RCC 7860 (cell line): ENCODE measurements around the gene ZNF638.
"Not testable (repeated sequence)": the region's sequence is repeated elsewhere in the genome, so short reads cannot be mapped to it uniquely, and the experiment has no call there.

Experiments
- DNase-seq: peaks from one replicate; pipeline ENCODE4 v3.0.0-alpha.2; 2015; ENCODE audit warnings: low spot score
- FAIRE-seq: peaks from 2 replicates; lab custom pipeline; 2012; peaks lifted over from hg19 to GRCh38; lab: Jason Lieb, UNC

The ZNF638 gene, protein sequence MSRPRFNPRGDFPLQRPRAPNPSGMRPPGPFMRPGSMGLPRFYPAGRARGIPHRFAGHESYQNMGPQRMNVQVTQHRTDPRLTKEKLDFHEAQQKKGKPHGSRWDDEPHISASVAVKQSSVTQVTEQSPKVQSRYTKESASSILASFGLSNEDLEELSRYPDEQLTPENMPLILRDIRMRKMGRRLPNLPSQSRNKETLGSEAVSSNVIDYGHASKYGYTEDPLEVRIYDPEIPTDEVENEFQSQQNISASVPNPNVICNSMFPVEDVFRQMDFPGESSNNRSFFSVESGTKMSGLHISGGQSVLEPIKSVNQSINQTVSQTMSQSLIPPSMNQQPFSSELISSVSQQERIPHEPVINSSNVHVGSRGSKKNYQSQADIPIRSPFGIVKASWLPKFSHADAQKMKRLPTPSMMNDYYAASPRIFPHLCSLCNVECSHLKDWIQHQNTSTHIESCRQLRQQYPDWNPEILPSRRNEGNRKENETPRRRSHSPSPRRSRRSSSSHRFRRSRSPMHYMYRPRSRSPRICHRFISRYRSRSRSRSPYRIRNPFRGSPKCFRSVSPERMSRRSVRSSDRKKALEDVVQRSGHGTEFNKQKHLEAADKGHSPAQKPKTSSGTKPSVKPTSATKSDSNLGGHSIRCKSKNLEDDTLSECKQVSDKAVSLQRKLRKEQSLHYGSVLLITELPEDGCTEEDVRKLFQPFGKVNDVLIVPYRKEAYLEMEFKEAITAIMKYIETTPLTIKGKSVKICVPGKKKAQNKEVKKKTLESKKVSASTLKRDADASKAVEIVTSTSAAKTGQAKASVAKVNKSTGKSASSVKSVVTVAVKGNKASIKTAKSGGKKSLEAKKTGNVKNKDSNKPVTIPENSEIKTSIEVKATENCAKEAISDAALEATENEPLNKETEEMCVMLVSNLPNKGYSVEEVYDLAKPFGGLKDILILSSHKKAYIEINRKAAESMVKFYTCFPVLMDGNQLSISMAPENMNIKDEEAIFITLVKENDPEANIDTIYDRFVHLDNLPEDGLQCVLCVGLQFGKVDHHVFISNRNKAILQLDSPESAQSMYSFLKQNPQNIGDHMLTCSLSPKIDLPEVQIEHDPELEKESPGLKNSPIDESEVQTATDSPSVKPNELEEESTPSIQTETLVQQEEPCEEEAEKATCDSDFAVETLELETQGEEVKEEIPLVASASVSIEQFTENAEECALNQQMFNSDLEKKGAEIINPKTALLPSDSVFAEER (N-terminal part only)

DNA sequence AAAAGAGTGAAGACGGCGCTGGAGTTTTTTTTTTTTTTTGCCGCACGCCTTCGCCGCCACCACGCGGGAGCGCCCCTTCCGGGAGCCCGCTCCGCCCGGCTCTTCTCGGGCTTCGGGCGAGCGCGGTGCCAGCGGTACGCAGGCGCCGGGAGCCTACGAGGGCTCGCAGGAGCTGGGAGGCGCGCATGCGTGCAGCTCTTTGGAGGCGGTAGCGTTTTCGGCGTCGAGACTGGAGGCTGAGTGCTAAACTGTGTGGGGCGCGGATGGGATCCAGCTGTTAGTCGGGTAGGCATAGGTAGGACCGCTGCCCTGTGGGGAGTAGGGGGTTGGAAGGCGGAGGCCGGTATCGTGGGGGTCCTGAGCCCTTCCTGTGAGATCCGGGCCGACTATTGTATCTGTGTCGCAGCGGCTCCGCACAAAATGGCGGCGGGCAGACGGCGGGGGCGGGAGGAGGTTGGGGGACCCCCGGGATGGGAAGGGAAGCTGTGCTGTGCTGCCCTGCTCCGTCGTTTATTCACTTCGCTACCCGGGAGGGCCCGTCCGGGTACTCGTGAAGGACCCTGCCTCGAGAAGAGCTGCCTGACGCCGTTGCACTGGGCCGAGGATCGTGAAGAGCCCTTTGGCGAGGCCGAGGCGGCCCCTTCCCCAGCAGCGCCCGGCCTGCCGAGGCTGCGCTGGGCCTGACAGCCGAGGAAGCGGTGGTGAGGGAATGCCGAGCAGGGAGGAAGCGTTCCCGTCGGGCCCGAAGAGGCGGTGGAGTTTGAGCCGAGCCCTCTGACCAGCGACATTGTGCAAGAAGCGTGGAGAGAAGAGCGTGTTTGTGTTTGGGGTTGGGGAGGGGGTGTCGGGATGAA is at the start of gene ZNF638:
ZNF638 (plus strand) TSS at position 202 of the 854 bp plus-strand sequence. CDS start 17,173 bp downstream, outside the sequence.
- FAIRE-seq (no peak), DNase-seq (peak; percentile 78)

DNA sequence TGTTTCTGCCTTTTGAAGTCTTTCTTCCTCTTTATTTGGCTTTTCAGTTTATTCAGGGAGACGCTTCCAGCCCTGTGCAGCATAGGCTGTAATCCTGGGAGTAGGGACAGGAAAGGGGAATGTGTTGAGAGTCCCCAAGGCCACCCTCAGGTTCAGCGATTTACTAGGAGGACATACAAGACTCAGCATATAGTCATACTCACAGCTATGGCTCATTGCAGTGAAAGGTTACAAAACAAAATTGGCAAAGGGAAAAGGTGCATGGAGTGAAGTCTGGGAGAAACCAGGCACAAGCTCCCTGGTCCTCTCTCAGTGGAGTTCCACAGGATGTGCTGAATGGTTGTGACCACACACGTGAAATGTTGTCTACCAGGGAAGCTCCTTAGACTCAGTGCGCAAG is 49.6 kb upstream of the ZNF638 start:
- FAIRE-seq = no peak
- no peak for DNase-seq

DNA sequence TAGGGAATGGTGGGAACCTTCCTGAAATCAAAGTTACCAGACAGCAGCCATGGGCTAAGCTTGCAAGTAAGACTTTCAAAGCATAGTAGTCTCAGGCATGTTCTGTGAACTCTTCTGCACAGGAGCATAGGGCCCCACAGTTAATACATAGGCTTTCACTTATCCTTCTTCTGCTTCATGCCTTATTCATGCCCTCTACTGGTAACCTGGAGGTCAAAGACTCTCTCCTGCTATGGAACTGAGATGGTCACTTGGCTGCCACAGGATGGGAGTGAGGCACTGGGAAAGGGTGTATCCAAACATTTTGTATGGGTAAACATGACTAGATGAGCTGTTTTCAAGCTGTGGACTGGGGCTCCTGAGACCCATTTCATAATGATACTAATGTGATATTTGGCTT is 49.1 kb upstream of the ZNF638 start:
- no peak for DNase-seq
- no peak for FAIRE-seq

DNA sequence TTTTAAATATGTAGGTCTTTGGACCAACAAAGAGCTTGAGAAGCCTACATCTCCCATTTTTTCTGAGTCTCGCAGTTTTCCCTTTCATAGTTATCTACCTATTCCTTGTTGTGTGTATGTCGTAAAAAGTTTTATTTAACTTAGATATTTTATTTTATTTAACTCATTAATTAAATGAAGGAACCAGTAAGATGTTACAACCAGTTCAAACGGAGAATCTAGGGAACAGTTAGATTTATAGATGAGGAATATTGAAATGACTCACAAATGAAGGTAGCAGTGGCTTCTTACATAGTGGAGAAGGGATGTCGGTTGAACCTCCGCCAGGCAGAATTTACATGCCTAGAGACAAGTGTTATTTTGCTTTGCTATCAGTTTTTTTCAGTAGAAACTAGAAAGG is 48.5 kb upstream of the ZNF638 start:
- FAIRE-seq (no peak), DNase-seq (no peak)

DNA sequence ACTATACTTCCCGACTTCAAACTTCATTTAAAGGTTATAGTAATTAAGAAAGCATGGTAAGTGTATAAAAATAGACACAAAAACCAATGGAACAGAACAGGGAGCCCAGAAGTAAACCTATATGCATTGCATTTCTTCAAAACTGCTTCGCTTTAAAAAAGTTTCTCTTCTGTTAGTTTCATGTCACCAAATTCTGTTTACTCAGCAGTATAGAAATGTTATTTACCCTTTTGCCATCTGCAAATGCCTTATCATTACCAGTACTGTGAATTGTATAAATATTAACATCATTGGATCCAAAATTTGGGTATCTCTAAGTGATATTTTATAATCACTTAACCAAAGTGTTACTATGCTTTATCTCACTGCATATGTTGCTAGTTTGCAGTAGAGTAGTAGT is 45.9 kb upstream of the ZNF638 start:
- DNase-seq (no peak), FAIRE-seq (no peak)

DNA sequence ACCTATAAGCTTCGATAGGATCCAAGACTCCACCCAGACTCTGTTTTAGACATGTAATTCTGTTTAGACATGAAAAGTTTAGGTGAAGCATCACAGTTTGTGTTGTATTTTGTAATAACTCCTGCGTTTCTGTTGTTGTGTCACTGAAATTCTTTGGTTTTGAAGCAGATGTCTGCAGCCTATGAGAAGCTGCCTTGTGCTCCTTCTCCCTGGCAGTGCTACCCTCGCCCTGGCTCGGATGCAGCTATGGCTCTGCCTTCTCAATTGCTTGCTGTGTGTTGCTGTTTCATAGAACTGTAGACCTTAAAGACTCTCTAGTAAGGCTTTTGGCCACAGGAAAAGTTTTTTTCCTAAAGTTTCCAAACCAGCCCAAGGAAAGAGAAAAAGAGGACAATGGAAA is 40.2 kb upstream of the ZNF638 start:
- no peak for FAIRE-seq
- DNase-seq = no peak

DNA sequence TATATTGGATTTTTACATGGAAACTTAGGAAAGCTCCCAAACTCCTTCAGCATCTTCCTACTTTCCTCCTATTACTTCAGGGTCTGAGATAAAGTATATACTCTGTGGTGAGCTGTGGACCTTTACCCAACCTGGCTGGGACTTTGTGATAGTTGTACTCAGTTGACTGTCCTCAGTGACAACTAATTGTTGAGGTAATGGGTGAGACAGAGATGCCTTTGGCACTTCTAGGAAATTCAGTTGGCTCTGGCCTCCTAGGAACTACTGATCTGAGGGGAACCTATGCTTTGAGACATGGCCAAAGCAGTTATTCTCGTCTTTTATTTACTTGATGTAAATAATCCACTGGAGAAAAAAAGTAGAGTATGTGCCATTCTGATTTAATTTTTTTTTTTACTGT is 39.4 kb upstream of the ZNF638 start:
- DNase-seq = no peak
- FAIRE-seq = no peak

DNA sequence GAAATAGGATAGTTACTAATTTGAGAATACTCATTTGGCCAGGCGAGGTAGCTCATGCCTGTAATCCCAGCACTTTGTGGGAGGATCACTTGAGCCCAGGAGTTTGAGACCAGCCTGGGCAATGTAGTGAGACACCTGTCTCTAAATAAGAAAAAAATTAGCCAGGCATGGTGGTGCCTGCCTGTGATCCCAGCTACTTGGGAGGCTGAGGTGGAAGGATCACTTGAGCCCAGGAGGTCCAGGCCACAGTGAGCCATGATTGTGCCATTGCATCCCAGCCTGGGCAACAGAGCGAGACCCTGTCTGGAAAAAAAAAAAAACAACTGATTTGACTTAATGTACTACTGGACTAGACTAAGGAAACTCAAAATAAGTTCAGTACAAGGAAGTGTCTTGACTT is 32.7 kb upstream of the ZNF638 start:
- no peak for FAIRE-seq
- no peak for DNase-seq

DNA sequence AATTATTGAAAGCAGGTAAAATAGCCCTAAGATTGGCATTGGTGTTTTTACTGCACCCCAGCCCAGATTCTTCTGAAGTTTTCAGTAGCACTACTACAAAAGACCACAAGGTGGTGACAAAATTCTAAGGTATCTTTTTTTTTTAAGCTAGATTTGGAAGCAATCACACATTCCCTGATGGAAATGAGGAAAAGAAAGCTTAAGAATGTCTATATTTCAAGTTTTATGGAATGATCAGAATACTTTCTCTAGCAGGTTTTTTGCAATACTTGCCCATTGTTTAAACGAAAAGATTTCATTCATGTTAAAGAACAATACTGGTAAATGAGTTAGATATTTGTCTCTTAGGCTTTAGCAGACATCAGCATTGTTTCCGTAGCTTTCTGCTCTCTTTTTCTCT is 32.1 kb upstream of the ZNF638 start:
- FAIRE-seq = peak; percentile 76
- peak; percentile 30 for DNase-seq

DNA sequence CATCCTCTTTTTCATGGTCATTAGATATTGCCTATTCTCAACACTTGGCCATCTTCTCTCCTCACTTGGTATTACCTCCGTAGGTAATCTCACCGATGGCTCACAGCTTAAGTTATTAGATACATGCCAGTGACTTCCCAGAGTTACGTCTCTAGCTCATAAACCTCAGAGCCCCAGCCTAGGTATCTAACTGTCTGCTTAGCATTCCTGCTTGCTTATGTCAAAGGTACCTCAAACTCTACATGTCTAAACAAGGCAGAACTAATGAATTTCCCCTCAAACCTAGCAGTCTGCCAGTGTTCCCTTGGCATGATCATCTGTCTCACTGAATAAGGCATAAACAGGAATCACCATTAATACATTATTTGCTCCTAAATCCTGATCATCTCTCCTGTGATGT is 27.7 kb upstream of the ZNF638 start:
- no peak for FAIRE-seq
- DNase-seq = no peak

DNA sequence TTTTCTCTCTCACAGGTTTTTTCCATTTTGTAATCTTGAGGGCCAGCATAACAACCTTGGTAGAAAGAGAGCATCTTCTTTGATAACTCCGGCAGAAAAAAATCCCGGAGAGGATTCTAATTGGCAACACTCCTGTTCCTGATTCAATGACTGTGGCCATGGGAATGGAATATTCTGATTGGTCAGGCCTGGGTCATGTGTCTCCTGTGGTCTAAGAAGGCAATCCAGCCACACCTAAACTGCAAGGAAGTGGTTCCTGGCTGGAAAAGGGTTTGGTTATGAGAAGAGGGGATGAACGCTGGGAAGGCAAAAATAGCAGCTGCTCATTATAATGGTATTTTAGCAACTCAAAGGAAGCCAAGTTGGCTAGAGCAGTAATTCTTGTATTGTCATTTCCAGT is 24.8 kb upstream of the ZNF638 start:
- FAIRE-seq (no peak), DNase-seq (no peak)

DNA sequence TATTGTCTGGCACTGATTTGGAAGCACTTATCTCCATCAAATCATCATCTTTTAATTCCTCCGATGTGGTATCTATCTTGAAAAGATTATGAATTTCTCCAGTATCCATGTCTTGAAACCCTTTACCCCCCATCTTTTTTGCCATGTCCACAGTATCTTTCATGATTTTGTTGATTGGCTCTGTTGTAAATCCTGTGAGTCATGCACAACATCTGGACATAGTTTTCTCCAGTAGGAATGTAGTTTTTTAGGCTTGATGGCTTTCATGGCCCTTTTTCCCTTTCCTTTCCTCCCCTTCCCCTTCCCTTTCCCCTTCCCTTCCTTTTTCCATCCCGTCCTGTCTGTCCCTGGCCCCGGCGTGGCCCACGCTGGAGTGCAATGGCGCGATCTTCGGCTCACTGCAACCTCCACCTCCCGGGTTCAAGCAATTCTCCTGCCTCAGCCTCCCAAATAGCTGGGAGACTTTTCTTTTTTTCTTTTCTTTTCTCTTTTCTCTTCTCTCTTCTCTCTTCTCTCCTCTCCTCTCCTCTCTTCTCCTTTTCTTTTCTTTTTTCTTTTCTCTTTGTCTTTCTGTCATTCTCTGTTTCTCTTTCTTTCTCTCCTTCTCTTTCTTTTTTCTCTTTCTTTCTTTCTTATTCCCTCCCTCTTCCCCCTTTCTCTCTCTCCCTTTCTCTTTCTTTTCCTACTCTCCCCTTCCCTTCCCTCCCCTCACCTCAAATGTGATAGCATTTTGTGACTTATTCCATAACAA is 18.4 kb upstream of the ZNF638 start:
- no peak for FAIRE-seq
- no peak for DNase-seq

DNA sequence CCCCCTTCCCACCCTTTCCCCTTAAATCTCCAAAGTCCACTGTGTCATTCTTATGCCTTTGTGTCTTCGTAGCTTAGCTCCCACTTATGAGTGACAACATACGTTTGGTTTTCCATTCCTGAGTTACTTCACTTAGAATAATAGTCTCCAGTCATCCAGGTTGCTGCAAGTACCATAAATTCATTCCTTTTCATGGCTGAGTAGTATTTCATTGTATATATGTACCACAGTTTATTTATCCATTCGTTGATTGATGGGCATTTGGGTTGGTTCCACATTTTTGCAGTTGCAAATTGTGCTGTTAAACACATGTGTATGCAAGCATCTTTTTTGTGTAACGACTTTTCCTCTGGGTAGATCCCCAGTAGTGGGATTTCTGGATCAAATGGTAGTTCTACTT is 14.5 kb upstream of the ZNF638 start:
- FAIRE-seq (no peak), DNase-seq (no peak)

DNA sequence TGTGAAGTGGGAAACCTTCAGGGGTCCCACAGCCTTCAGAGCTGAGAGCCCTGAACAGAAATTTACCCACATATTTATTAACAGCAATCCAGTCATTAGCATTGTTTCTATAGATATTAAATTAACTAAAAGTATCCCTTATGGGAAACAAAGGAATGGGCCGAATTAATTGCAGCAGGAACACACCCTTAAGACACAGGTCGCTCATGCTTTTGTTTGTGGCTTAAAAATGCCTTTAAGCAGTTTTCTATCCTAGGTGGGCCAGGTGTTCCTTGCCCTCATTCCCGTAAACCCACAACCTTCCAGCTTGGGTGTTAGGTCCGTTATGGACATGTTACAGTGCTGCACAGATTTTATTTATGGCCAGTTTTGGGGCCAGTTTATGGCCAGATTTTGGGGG is 13.7 kb upstream of the ZNF638 start:
- not testable (repeated sequence) for FAIRE-seq, DNase-seq

DNA sequence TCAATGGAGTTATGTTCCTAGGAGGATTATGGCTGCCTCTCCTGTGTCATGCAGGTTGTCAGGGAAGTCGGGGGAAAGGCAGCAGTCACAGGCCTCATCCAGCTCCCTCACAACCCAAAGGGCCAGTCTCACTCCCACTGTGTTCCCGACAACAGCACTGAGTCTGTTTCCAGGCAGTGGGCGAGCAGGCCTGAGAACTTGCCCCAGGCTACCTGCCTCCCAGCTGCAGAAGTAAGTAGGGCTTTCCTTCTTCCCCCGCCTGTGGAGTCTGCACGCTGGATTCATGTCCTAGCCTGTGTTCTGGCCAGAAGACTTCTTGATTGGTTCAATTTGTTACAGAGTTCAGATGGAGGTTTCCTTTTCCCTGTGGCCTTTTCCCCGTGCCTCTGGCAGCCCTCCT is 8.2 kb upstream of the ZNF638 start:
- FAIRE-seq = no peak
- DNase-seq = no peak

DNA sequence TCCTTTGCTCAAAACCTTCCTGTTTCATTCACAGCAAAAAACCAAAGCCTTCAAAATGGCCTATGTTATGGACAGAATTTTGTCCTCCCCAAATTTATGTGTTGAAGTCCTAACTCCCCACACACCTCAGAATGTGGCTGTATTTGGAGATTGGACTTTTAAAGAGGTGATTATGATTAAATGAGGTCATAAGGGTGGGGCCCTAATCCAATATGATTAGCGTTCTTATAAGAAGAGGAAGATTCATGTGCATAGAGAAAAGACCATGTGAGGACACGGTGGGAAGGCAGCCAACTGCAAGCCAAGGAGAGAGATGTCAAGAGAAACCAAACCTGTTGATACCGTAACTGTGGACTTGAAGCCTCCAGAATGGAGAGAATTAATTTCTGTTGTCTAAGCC is 4.6 kb upstream of the ZNF638 start:
- DNase-seq = no peak
- no peak for FAIRE-seq

DNA sequence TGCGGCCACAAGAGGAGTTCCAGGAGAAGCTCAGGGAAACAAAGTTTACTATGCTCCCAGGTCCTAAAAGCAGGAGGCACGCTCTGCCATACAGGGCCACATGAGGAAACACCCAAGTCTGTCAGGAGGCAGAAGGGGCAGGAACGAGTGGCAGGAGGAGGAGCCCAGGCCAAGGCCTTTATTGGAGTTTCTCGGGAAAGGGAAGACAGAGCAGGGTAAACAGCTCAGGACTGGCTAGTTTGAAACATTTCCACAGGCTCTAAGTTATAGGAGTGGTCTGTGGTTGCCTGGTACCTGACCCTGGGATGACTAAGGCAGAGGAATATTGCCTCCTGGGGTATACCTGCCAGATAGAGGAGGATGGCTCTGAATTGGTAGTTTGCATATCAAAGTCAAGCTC is 3.7 kb upstream of the ZNF638 start:
- FAIRE-seq (no peak), DNase-seq (no peak)

DNA sequence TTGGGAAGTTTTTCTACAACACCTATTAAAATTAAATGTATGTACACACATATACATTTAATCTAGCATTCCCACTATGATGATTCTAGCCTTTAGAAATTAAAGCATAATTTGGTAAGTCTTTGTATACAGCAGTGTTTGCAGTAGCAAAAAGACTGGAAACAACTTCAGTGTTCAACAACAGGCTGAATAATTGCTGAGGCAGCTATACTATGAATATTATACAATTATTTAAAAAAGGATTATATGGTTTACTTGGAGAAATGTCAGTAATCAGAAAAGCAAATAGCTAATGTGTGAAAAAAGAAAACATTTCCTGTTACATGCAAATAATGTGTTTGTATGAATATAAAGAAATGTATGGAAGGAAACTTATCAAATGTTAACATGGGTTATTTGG is 1.4 kb upstream of the ZNF638 start:
- DNase-seq = no peak
- no peak for FAIRE-seq

DNA sequence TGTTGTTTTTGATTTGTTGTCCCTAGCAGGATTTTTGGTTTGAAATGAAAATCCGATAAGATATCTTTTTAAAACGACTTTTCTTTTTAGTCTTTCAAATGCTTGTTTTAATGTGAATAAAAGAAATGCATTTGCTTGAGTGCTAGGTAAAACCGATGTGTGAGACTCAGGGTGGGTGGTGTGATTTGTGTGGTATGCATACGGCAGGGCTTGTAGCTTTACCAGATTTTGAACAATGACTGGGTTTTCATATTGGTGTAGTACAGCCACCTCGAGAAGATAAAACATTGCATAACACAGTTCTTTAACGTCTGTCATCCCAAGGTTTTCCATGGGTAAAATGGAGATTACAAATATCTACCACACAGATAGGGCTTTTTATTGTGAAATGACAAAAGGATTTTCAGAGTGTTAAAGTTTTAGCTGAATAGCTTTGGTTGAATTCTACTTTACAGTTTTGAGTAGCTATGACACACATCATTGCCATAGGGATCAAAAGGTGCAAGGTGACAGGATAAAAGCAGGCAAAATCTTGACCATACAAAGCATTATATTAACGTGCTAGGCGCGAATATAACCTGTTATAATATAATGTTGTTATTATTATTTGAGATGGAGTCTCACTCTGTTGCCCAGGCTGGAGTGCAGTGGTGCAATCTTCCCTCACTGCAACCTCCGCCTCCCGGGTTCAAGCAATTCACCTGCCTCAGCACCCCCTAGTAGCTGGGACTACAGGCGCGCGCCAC is 824 bp upstream of the ZNF638 start:
- FAIRE-seq (no peak), DNase-seq (no peak)
